Measurements from ENCODE around the gene TSPAN5.

TSPAN5 gene

DNA sequence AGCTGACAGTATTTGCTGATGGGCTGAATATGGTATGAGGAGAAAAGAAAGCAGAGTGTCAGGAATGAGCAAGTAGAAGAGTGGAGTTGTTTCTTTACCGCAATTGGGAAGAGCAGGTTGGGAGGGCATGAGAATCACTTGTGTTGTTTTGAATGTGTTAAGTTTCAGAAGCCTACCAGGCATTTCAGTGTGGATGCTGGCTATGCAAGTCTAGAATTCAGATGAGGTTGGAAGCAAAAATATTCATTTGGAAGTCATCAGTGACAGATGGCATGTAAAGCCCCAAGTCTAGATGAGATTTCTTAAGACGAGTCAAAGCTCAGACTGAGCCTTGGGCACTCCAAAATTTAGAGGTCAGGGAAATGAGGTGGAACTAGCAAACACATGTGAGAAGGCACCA is 156.4 kb downstream of the TSPAN5 start:
- H3K27ac ChIP-seq, result no peak overlapping the region
- TF ChIP-seq, protein P1, sequence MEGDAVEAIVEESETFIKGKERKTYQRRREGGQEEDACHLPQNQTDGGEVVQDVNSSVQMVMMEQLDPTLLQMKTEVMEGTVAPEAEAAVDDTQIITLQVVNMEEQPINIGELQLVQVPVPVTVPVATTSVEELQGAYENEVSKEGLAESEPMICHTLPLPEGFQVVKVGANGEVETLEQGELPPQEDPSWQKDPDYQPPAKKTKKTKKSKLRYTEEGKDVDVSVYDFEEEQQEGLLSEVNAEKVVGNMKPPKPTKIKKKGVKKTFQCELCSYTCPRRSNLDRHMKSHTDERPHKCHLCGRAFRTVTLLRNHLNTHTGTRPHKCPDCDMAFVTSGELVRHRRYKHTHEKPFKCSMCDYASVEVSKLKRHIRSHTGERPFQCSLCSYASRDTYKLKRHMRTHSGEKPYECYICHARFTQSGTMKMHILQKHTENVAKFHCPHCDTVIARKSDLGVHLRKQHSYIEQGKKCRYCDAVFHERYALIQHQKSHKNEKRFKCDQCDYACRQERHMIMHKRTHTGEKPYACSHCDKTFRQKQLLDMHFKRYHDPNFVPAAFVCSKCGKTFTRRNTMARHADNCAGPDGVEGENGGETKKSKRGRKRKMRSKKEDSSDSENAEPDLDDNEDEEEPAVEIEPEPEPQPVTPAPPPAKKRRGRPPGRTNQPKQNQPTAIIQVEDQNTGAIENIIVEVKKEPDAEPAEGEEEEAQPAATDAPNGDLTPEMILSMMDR (conservative IDR thresholded peaks at IDR 0.05), result no peak

- no peak overlapping the region for H3K27ac ChIP-seq
- TF ChIP-seq, protein P1 (conservative IDR thresholded peaks at IDR 0.05), result no peak
Measured at GRCh38 chr4:98501383-98501782, 157.0 kb downstream of the TSPAN5 start.

GRCh38 chr4:98498774-98499173 is 159.6 kb downstream of the TSPAN5 start:
- TF ChIP-seq, protein P1 (conservative IDR thresholded peaks at IDR 0.05), result no peak
- H3K27ac ChIP-seq, result no peak overlapping the region

- no peak overlapping the region; the same call in 1 of the 2 replicates for H3K27ac ChIP-seq
- TF ChIP-seq, protein P1 (conservative IDR thresholded peaks at IDR 0.05), result no peak
Measured at GRCh38 chr4:98496152-98496845, 162.1 kb downstream of the TSPAN5 start.

- TF ChIP-seq, protein P1 (conservative IDR thresholded peaks at IDR 0.05), result no peak
- no peak overlapping the region for H3K27ac ChIP-seq
Measured at GRCh38 chr4:98493296-98493695, 165.1 kb downstream of the TSPAN5 start.

DNA sequence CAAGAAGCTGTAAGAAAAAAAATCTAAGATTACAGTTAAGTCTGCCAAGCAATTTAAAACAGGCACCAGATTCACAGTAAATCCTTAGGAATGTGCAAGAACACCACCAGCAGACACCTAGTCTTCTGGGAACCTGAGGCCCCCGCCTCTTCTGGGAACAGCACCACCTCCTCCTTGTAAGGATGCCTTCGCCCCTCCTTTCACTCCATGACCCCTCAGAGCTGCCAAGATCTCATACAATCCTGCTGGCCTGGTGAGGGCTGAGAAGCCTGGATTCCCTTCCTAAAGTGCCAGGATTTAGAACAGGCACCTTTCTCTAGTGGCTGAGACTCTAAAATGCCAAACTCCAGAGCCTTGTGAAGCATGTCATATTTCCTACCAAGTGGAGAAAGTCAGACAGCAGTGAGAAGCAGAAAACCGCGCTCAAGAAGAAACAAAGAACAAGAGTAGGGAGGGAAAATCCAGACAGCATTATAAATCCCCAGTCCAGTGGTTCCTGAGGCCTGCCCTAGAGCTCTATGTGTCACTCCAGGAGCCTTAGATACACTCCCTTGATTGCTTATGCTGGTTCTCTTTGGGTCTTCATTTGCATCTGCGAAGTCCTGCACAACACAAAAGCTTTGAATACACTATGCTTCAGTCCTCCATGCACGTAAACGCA is 166.4 kb downstream of the TSPAN5 start:
- no peak overlapping the region for H3K27ac ChIP-seq
- TF ChIP-seq, protein P1 (conservative IDR thresholded peaks at IDR 0.05), result no peak

- no peak overlapping the region for H3K27ac ChIP-seq
- TF ChIP-seq, protein P1 (conservative IDR thresholded peaks at IDR 0.05), result no peak
Measured at GRCh38 chr4:98490251-98490650, 168.2 kb downstream of the TSPAN5 start.

Data from VCaP (cell line).